VCaP (cell line): Measurements from ENCODE around the gene ENKD1.

ENCODE experiments used
- H3K27ac ChIP-seq: fragments of 450-650 bp; 2 replicates; pipeline ENCODE4 v1.5.1; 2017
- CTCF ChIP-seq: fragments of 450-650 bp; conservative IDR thresholded peaks from 2 replicates; pipeline ENCODE4 v1.5.1; 2017; ENCODE audit warnings: mild to moderate bottlenecking, moderate library complexity

Gene ENKD1

GRCh38 chr16:67666559-67667452 is at the start of gene ENKD1, which contains the start of gene C16orf86:
ENKD1 (minus strand) TSS chr16:67666750; CDS start chr16:67666442, 308 bp downstream.
C16orf86 (plus strand) TSS chr16:67666814; CDS start chr16:67666971, 157 bp downstream.
- H3K27ac ChIP-seq: peak within 1 kb of the TSS; percentile 76

GRCh38 chr16:67716097-67716496 is 49.5 kb upstream of the ENKD1 start:
- TF ChIP-seq CTCF: no peak
- H3K27ac ChIP-seq: peak overlapping the region; percentile 21; the same call in 1 of the 2 replicates

More at GRCh38 chr16:67666559-67667452, at the start of gene ENKD1, which contains the start of gene C16orf86:
- no peak for TF ChIP-seq CTCF

GRCh38 chr16:67714522-67714921 is 48.0 kb upstream of the ENKD1 start:
- TF ChIP-seq CTCF: no peak
- H3K27ac ChIP-seq: no peak overlapping the region

- TF ChIP-seq CTCF: no peak
Observed at GRCh38 chr16:67713647-67714273, 47.2 kb upstream of the ENKD1 start.

GRCh38 chr16:67710607-67711006 is 44.1 kb upstream of the ENKD1 start:
- H3K27ac ChIP-seq: no peak overlapping the region
- TF ChIP-seq CTCF: no peak

More at GRCh38 chr16:67713647-67714273, 47.2 kb upstream of the ENKD1 start:
- no peak overlapping the region for H3K27ac ChIP-seq

GRCh38 chr16:67709050-67709449 is 42.5 kb upstream of the ENKD1 start:
- no peak for TF ChIP-seq CTCF
- H3K27ac ChIP-seq: no peak overlapping the region

GRCh38 chr16:67708368-67708771 is 41.8 kb upstream of the ENKD1 start:
- H3K27ac ChIP-seq: no peak overlapping the region

More at GRCh38 chr16:67708368-67708771, 41.8 kb upstream of the ENKD1 start:
- no peak for TF ChIP-seq CTCF
